H9 (cell line): ENCODE measurements around the gene PDXK. TPM values are rescaled to one million over a fixed set of nuclear protein-coding genes. Genes with fewer than 3 reads are reported as not detected.

Experiments used
- DNase-seq: peaks from one replicate; pipeline ENCODE4 v3.0.0-alpha.2; 2017
- H2AFZ ChIP-seq: one replicate; pipeline ENCODE4 v1.6.1; 2013; ENCODE audit warnings: mild to moderate bottlenecking, low read length, control low read depth, moderate library complexity
- H2AK5ac ChIP-seq: 2 replicates; pipeline ENCODE4 v1.6.1; 2013; ENCODE audit warnings: low read length, control low read depth, mixed read lengths; ENCODE audit not compliant: insufficient read length
- H2BK120ac ChIP-seq: one replicate; pipeline ENCODE4 v1.6.1; 2013; ENCODE audit warnings: low read depth, mild to moderate bottlenecking, low read length, control low read depth, inconsistent platforms; ENCODE audit not compliant: poor library complexity, severe bottlenecking
- H2BK12ac ChIP-seq: 2 replicates; pipeline ENCODE4 v1.6.1; 2013; ENCODE audit warnings: low read length, control low read depth, mixed read lengths, low read depth; ENCODE audit not compliant: insufficient read length
- H2BK15ac ChIP-seq: 2 replicates; pipeline ENCODE4 v1.6.1; 2013; ENCODE audit warnings: low read depth, low read length, control low read depth
- H2BK20ac ChIP-seq: one replicate; pipeline ENCODE4 v1.6.1; 2013; ENCODE audit warnings: low read depth, mild to moderate bottlenecking, low read length, control low read depth, inconsistent platforms; ENCODE audit not compliant: poor library complexity, severe bottlenecking
- H2BK5ac ChIP-seq: 2 replicates; pipeline ENCODE4 v1.6.1; 2013; ENCODE audit warnings: low read length, control low read depth, mixed read lengths; ENCODE audit not compliant: insufficient read length
- H3K14ac ChIP-seq: 2 replicates; pipeline ENCODE4 v1.6.1; 2013; ENCODE audit warnings: low read length, control low read depth; ENCODE audit not compliant: insufficient read depth
- H3K18ac ChIP-seq: 2 replicates; pipeline ENCODE4 v1.6.1; 2013; ENCODE audit warnings: low read depth, mild to moderate bottlenecking, mixed read lengths, low read length, control low read depth; ENCODE audit not compliant: insufficient read length
- H3K23ac ChIP-seq: 2 replicates; pipeline ENCODE4 v1.6.1; 2013; ENCODE audit warnings: low read length, control low read depth, mixed read lengths, low read depth; ENCODE audit not compliant: insufficient read length
- H3K23me2 ChIP-seq: 2 replicates; pipeline ENCODE4 v1.6.1; 2013; ENCODE audit warnings: low read depth, mild to moderate bottlenecking, mixed read lengths, low read length, control low read depth; ENCODE audit not compliant: insufficient read length, poor library complexity, severe bottlenecking
- H3K27ac ChIP-seq: 2 replicates; pipeline ENCODE4 v1.5.1; 2013; ENCODE audit warnings: low read length, control low read depth, mixed read lengths, low read depth; ENCODE audit not compliant: insufficient read length
- H3K27me3 ChIP-seq: 2 replicates; pipeline ENCODE4 v1.6.1; 2013; ENCODE audit warnings: low read length, control low read depth, inconsistent platforms; ENCODE audit not compliant: insufficient read depth
- H3K4ac ChIP-seq: 2 replicates; pipeline ENCODE4 v1.6.1; 2013; ENCODE audit warnings: low read depth, mild to moderate bottlenecking, control low read depth, inconsistent platforms, low read length, moderate library complexity
- H3K4me1 ChIP-seq: 2 replicates; pipeline ENCODE4 v1.6.1; 2013; ENCODE audit warnings: low read length, control low read depth, inconsistent platforms; ENCODE audit not compliant: insufficient read depth
- H3K4me2 ChIP-seq: 2 replicates; pipeline ENCODE4 v1.6.1; 2013; ENCODE audit warnings: low read length, control low read depth, mixed read lengths; ENCODE audit not compliant: insufficient read length, insufficient read depth
- H3K56ac ChIP-seq: 2 replicates; pipeline ENCODE4 v1.6.1; 2013; ENCODE audit warnings: low read depth, mild to moderate bottlenecking, mixed read lengths, low read length, control low read depth; ENCODE audit not compliant: insufficient read length
- H3K79me1 ChIP-seq: 2 replicates; pipeline ENCODE4 v1.6.1; 2013; ENCODE audit warnings: low read depth, mild to moderate bottlenecking, moderate library complexity, low read length, control low read depth, inconsistent platforms; ENCODE audit not compliant: insufficient read depth, poor library complexity, severe bottlenecking
- H3K79me2 ChIP-seq: 2 replicates; pipeline ENCODE4 v1.6.1; 2013; ENCODE audit warnings: low read length, control low read depth, inconsistent platforms; ENCODE audit not compliant: insufficient read depth
- H3K9ac ChIP-seq: 2 replicates; pipeline ENCODE4 v1.6.1; 2013; ENCODE audit warnings: low read length, control low read depth, mixed read lengths; ENCODE audit not compliant: insufficient read length; ENCODE audit errors: extremely low read depth
- H3K9me3 ChIP-seq: one replicate; pipeline ENCODE4 v1.6.1; 2013; ENCODE audit warnings: low read depth, low read length, inconsistent platforms; ENCODE audit not compliant: control insufficient read depth
- H3T11ph ChIP-seq: one replicate; pipeline ENCODE4 v1.6.1; 2013; ENCODE audit warnings: mild to moderate bottlenecking, low read length, control low read depth, inconsistent platforms
- H4K20me1 ChIP-seq: one replicate; pipeline ENCODE4 v1.6.1; 2013; ENCODE audit not compliant: control insufficient read depth, insufficient read length, insufficient read depth
- H4K5ac ChIP-seq: 2 replicates; pipeline ENCODE4 v1.6.1; 2013; ENCODE audit warnings: low read depth, mild to moderate bottlenecking, mixed read lengths, low read length, control low read depth; ENCODE audit not compliant: insufficient read length
- H4K8ac ChIP-seq: replicated peaks from 2 replicates; pipeline ENCODE4 v1.6.1; 2013; ENCODE audit warnings: low read length, control low read depth, mixed read lengths, low read depth; ENCODE audit not compliant: insufficient read length
- H4K91ac ChIP-seq: 2 replicates; pipeline ENCODE4 v1.6.1; 2013; ENCODE audit warnings: low read depth, mild to moderate bottlenecking, moderate library complexity, mixed read lengths, low read length, control low read depth; ENCODE audit not compliant: insufficient read length
- H3K27ac Mint-ChIP-seq, 3 experiments: 2 replicates in 2 of 3; 3 replicates in 1 of 3; pipeline ENCODE4 v1.8.0; 2020 to 2021; ENCODE audit warnings: mixed read lengths in 3 of 3, mild to moderate bottlenecking in 1 of 3, moderate library complexity in 1 of 3
- H3K27me3 Mint-ChIP-seq: 2 replicates; pipeline ENCODE4 v1.8.0; 2021; ENCODE audit warnings: low read depth, mild to moderate bottlenecking, moderate library complexity, mixed read lengths
- H3K36me3 Mint-ChIP-seq, 3 experiments: 2 replicates in 2 of 3; 3 replicates in 1 of 3; pipeline ENCODE4 v1.8.0; 2020 to 2021; ENCODE audit warnings: low read depth in 3 of 3, mixed read lengths in 3 of 3; ENCODE audit not compliant: insufficient read depth in 1 of 3
- H3K4me1 Mint-ChIP-seq, 2 experiments: 2 replicates each; pipeline ENCODE4 v1.8.0; 2020; ENCODE audit warnings: mixed read lengths in 2 of 2
- H3K4me3 Mint-ChIP-seq, 2 experiments: 2 replicates in 1 of 2; 3 replicates in 1 of 2; pipeline ENCODE4 v1.8.0; 2020 to 2021; ENCODE audit warnings: mild to moderate bottlenecking in 2 of 2, mixed read lengths in 2 of 2, moderate library complexity in 1 of 2
- H3K9me3 Mint-ChIP-seq, 2 experiments: 2 replicates in 1 of 2; 3 replicates in 1 of 2; pipeline ENCODE4 v1.8.0; 2020; ENCODE audit warnings: mild to moderate bottlenecking in 2 of 2, mixed read lengths in 2 of 2, moderate library complexity in 1 of 2
- WGBS: extraction: QIAGEN DNeasy Blood & Tissue Kit; methylation state at CpG from one replicate; pipeline ENCODE4 v1.1.7; 2013; ENCODE audit warnings: missing lambda C conversion rate, low lambda C conversion rate, mixed read lengths; ENCODE audit not compliant: insufficient read length; ENCODE audit errors: extremely low coverage; 5-methylcytosine and 5-hydroxymethylcytosine counted together
- total RNA-seq: library from RNA; stranded (reverse); gene quantifications from 2 replicates; pipeline ENCODE4 v1.2.1, GENCODE V29; 2021
- TF ChIP-seq, protein P1 (sequence below): fragments of 200-600 bp; sonication (generic); conservative IDR thresholded peaks from 3 replicates; pipeline ENCODE4 v1.8.0; 2021; ENCODE audit warnings: antibody characterized with exemption, mild to moderate bottlenecking

Gene PDXK
- total RNA-seq, 1 experiment from 2014 or later: 109 TPM

DNA sequence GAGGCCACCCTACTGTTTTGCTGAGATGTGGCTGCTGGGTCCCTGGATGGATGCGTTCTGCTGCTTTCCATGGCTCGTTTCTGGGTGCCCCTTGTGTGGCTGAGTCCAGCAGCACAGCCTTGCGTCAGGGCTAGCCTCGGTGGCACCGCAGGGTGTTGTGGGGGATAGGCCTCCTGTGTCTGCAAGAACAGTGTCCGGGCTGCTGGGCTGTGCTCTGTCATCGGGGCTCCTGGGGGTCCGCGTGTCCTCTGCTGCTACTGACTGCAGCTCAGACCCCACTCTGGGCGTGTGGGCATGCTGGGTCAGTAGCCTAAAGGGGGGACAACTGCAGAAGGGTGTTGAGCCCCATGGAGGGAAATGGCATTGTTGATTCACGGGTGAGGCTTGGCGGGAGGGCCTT lies 75.4 kb downstream of the PDXK start:
- H3K14ac ChIP-seq: no peak overlapping the region
- Mint-ChIP-seq H3K27ac (no peak overlapping the region), H3K27me3 (no peaks in the 10 kb centered on the region), H3K4me3 (no peak overlapping the region), H3K4me1 (peaks cover 3 to 11% of the 10 kb centered on the region in 2 experiments), H3K9me3 (peaks cover 3% of the 10 kb centered on the region in 2 experiments; a peak in 2 of 5 replicates), H3K36me3 (peaks cover 65 to 93% (median 86%) of the 10 kb centered on the region in 3 experiments)
- no CpG with 5 or more reads among the region's 12 CpGs for WGBS
- H3K56ac ChIP-seq: no peak overlapping the region
- H4K8ac ChIP-seq: no peak overlapping the region
- no peaks in the 10 kb centered on the region for H4K20me1 ChIP-seq
- TF ChIP-seq, protein P1, sequence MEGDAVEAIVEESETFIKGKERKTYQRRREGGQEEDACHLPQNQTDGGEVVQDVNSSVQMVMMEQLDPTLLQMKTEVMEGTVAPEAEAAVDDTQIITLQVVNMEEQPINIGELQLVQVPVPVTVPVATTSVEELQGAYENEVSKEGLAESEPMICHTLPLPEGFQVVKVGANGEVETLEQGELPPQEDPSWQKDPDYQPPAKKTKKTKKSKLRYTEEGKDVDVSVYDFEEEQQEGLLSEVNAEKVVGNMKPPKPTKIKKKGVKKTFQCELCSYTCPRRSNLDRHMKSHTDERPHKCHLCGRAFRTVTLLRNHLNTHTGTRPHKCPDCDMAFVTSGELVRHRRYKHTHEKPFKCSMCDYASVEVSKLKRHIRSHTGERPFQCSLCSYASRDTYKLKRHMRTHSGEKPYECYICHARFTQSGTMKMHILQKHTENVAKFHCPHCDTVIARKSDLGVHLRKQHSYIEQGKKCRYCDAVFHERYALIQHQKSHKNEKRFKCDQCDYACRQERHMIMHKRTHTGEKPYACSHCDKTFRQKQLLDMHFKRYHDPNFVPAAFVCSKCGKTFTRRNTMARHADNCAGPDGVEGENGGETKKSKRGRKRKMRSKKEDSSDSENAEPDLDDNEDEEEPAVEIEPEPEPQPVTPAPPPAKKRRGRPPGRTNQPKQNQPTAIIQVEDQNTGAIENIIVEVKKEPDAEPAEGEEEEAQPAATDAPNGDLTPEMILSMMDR: no peak
- H3K79me2 ChIP-seq: peaks cover 14% of the 10 kb centered on the region; the same call in 1 of the 2 replicates
- no peaks in the 10 kb centered on the region for H3K27me3 ChIP-seq
- no peak overlapping the region for H4K91ac ChIP-seq
- no peaks in the 10 kb centered on the region for H3K4me1 ChIP-seq
- peaks cover 6% of the 10 kb centered on the region for H3K23me2 ChIP-seq
- no peaks in the 10 kb centered on the region for H3K9me3 ChIP-seq
- H3K18ac ChIP-seq: no peak overlapping the region
- H3K27ac ChIP-seq: no peak overlapping the region
- no peak overlapping the region for H2BK20ac ChIP-seq
- H3K4me2 ChIP-seq: no peak overlapping the region
- no peak overlapping the region for H2BK5ac ChIP-seq
- no peak overlapping the region for H2BK12ac ChIP-seq
- H3K23ac ChIP-seq: no peak overlapping the region
- no peak overlapping the region for H2AK5ac ChIP-seq
- no peak overlapping the region for H2BK15ac ChIP-seq
- no peak for DNase-seq
- no peak overlapping the region for H2AFZ ChIP-seq
- H3K79me1 ChIP-seq: peaks cover 4% of the 10 kb centered on the region
- no peak overlapping the region for H2BK120ac ChIP-seq
- no peak overlapping the region for H3T11ph ChIP-seq
- H3K9ac ChIP-seq: no peak overlapping the region
- H4K5ac ChIP-seq: no peak overlapping the region
- no peak overlapping the region for H3K4ac ChIP-seq
